ENCODE results near the gene AK1.

The AK1 gene

DNA sequence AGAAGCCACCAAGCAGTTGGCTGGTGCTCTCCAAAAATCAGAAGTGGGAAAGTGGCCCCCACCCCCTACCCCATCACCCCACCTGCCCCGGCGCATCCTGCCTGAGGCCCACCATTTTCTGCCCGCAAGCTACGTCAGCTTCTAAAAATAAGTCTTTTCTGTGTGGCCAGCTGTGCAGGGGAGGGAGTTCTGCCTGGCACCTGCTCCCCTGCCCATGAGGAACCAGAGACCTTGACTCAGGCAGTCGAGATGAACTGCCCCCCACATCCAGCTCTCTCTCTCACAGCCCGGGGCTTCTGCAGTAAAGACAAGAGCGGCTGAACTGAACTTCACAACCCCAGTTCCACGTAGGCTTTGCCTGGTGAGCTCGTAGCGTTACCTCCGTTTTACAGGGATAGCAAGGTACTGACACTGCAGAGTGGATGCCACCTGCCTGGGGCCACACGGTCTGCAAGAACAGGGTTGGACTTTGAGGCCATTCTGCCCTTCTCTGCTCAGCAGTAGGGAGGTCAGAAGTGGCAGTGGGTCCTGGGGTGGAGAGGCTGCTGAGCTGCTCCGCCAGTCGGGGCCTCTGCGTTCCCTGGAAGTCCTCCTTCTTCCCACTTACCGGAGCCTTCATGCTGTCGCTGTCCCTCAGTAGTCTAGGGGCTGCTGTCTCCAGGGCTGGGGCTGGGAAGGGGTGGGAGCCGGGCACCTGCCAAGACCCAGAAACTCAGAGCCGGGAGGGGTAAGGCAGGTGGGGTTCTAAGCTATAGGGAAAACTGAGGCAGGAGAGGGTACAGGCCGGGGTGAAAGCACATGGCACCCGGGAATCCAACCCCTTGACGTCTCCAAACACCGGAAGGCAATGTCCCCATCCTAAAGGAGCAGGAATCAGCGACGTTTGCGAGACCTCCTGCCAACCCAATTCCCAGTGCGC is 38.6 kb upstream of the AK1 start:
- H3F3A ChIP-seq (ENCODE audit: low read depth) = no peaks in the 10 kb centered on the region
- peaks cover 31% of the 10 kb centered on the region for H3K4me1 ChIP-seq (ENCODE audit: insufficient read depth, low read length, poor library complexity, severe bottlenecking)
- H4K20me1 ChIP-seq (ENCODE audit: insufficient read depth, low read length, poor library complexity, severe bottlenecking) = no peaks in the 10 kb centered on the region
- H3K4me3 ChIP-seq (ENCODE audit: low read length, poor library complexity, severe bottlenecking) = peak overlapping the region; percentile 80
- no peaks in the 10 kb centered on the region for H3K9me3 ChIP-seq (ENCODE audit: insufficient read depth, low read depth, low read length)
- peak overlapping the region; percentile 73 for H3K9ac ChIP-seq (ENCODE audit: low read depth, low read length, poor library complexity, severe bottlenecking)
- H3K27me3 ChIP-seq (ENCODE audit: insufficient read depth, low read length, poor library complexity, severe bottlenecking) = no peaks in the 10 kb centered on the region
- no peaks in the 10 kb centered on the region for H3K9me2 ChIP-seq (replicated peaks; ENCODE audit: low read depth, low read length)
- H2AFZ ChIP-seq (ENCODE audit: low read length) = peak overlapping the region; percentile 89
- no peaks in the 10 kb centered on the region for H3K36me3 ChIP-seq (ENCODE audit: insufficient read depth, low read length)
- TF ChIP-seq, protein P1, sequence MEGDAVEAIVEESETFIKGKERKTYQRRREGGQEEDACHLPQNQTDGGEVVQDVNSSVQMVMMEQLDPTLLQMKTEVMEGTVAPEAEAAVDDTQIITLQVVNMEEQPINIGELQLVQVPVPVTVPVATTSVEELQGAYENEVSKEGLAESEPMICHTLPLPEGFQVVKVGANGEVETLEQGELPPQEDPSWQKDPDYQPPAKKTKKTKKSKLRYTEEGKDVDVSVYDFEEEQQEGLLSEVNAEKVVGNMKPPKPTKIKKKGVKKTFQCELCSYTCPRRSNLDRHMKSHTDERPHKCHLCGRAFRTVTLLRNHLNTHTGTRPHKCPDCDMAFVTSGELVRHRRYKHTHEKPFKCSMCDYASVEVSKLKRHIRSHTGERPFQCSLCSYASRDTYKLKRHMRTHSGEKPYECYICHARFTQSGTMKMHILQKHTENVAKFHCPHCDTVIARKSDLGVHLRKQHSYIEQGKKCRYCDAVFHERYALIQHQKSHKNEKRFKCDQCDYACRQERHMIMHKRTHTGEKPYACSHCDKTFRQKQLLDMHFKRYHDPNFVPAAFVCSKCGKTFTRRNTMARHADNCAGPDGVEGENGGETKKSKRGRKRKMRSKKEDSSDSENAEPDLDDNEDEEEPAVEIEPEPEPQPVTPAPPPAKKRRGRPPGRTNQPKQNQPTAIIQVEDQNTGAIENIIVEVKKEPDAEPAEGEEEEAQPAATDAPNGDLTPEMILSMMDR (conservative IDR thresholded peaks at IDR 0.05; ENCODE audit: low read length) = no peak
- no peak for TF ChIP-seq EZH2phosphoT487 (IDR thresholded peaks at IDR 0.05; ENCODE audit: borderline replicate concordance)
- no peaks in the 10 kb centered on the region for H3K79me2 ChIP-seq (ENCODE audit: insufficient read depth, low read length)
- H3K4me2 ChIP-seq (ENCODE audit: low read depth, low read length, poor library complexity, severe bottlenecking) = peak overlapping the region; percentile 86

DNA sequence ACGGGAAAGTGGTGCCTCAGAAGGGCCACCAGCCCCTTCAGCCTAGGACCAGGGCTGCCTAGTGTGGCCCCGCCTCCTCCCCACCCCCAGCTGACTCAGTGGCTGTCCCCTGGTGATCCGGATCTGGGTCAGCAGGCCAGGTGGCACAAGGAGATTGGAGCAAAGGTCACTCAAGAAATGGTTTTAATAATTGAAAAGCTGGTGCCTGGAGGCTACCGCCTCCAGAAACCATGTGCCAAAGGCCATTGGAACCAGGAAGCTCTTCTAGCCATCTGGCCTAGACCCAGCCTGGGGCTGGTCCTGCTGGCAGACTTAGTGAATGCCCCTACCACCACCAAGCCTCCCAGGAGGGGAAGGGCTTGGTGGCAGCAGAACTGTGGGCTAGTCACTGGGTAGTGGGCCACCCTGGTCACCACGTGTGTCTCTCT is 37.9 kb upstream of the AK1 start:
- peaks cover 31% of the 10 kb centered on the region for H3K4me1 ChIP-seq (ENCODE audit: insufficient read depth, low read length, poor library complexity, severe bottlenecking)
- H3K36me3 ChIP-seq (ENCODE audit: insufficient read depth, low read length) = no peaks in the 10 kb centered on the region
- no peaks in the 10 kb centered on the region for H3K79me2 ChIP-seq (ENCODE audit: insufficient read depth, low read length)
- no peaks in the 10 kb centered on the region for H3F3A ChIP-seq (ENCODE audit: low read depth)
- H4K20me1 ChIP-seq (ENCODE audit: insufficient read depth, low read length, poor library complexity, severe bottlenecking) = no peaks in the 10 kb centered on the region
- H3K9me3 ChIP-seq (ENCODE audit: insufficient read depth, low read depth, low read length) = no peaks in the 10 kb centered on the region
- no peak overlapping the region for H2AFZ ChIP-seq (ENCODE audit: low read length)
- H3K4me3 ChIP-seq (ENCODE audit: low read length, poor library complexity, severe bottlenecking) = no peak overlapping the region
- peak overlapping the region; percentile 29 for H3K9ac ChIP-seq (ENCODE audit: low read depth, low read length, poor library complexity, severe bottlenecking)
- no peaks in the 10 kb centered on the region for H3K9me2 ChIP-seq (replicated peaks; ENCODE audit: low read depth, low read length)
- no peaks in the 10 kb centered on the region for H3K27me3 ChIP-seq (ENCODE audit: insufficient read depth, low read length, poor library complexity, severe bottlenecking)
- no peak overlapping the region for H3K4me2 ChIP-seq (ENCODE audit: low read depth, low read length, poor library complexity, severe bottlenecking)
- TF ChIP-seq EZH2phosphoT487 (IDR thresholded peaks at IDR 0.05; ENCODE audit: borderline replicate concordance) = no peak
- TF ChIP-seq, protein P1 (conservative IDR thresholded peaks at IDR 0.05; ENCODE audit: low read length) = no peak

DNA sequence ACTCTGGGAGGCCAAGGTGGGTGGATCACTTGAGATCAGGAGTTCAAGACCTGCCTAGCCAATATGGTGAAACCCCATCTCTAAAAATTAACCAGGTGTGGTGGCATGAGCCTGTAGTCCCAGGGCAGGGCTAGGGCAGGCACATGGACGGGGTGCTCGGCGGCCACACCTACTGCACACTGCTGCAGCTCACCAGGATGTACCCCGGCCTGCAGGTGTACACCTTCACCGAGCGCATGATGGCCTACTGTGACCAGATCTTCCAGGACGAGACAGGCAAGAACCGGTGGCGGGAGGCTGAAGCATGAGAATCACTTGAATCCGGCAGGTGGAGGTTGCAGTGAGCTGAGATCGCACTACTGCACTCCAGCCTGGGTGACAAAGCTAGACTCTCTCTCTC is 36.2 kb upstream of the AK1 start:
- no peaks in the 10 kb centered on the region for H3K9me2 ChIP-seq (replicated peaks; ENCODE audit: low read depth, low read length)
- no peak overlapping the region for H3K9ac ChIP-seq (ENCODE audit: low read depth, low read length, poor library complexity, severe bottlenecking)
- TF ChIP-seq, protein P1 (conservative IDR thresholded peaks at IDR 0.05; ENCODE audit: low read length) = no peak
- no peak for TF ChIP-seq EZH2phosphoT487 (IDR thresholded peaks at IDR 0.05; ENCODE audit: borderline replicate concordance)
- H4K20me1 ChIP-seq (ENCODE audit: insufficient read depth, low read length, poor library complexity, severe bottlenecking) = no peaks in the 10 kb centered on the region
- H3K9me3 ChIP-seq (ENCODE audit: insufficient read depth, low read depth, low read length) = no peaks in the 10 kb centered on the region
- no peak overlapping the region for H3K4me3 ChIP-seq (ENCODE audit: low read length, poor library complexity, severe bottlenecking)
- H3K4me2 ChIP-seq (ENCODE audit: low read depth, low read length, poor library complexity, severe bottlenecking) = no peak overlapping the region
- no peaks in the 10 kb centered on the region for H3K36me3 ChIP-seq (ENCODE audit: insufficient read depth, low read length)
- H3K4me1 ChIP-seq (ENCODE audit: insufficient read depth, low read length, poor library complexity, severe bottlenecking) = peaks cover 31% of the 10 kb centered on the region
- H3K27me3 ChIP-seq (ENCODE audit: insufficient read depth, low read length, poor library complexity, severe bottlenecking) = no peaks in the 10 kb centered on the region
- H2AFZ ChIP-seq (ENCODE audit: low read length) = no peak overlapping the region
- no peaks in the 10 kb centered on the region for H3F3A ChIP-seq (ENCODE audit: low read depth)
- no peaks in the 10 kb centered on the region for H3K79me2 ChIP-seq (ENCODE audit: insufficient read depth, low read length)

Data from Loucy (cell line).